ENCODE data around the gene AURKAIP1. TPM values are rescaled to one million over a fixed set of nuclear protein-coding genes. Genes with fewer than 3 reads are reported as not detected.

Gene AURKAIP1
- polyA plus RNA-seq, 1 of the 3 experiments (the other 2 are of a cell fraction) = 214 TPM

GRCh38 chr1:1421147-1421906, 46.3 kb upstream of the AURKAIP1 start, which contains the start of gene ANKRD65:
ANKRD65 (minus strand) TSS chr1:1421276; CDS start chr1:1421005, 271 bp downstream.
- no peak within 1 kb of the TSS for H3K4me3 ChIP-seq (ENCODE audit: low read depth in 2 of 2, low read length in 1 of 2)
- H3K9ac ChIP-seq = no peak within 1 kb of the TSS
- no peak within 1 kb of the TSS for H2AFZ ChIP-seq (ENCODE audit: low read depth)
- TF ChIP-seq MXI1 (IDR thresholded peaks at IDR 0.05; ENCODE audit: low read depth, low read length) = no peak
- H3K36me3 ChIP-seq (replicated peaks in 1 of 2; ENCODE audit: control insufficient read depth in 1 of 2, insufficient read depth in 2 of 2, low read length in 1 of 2) = no peaks in the 10 kb centered on the region
- H4K20me1 ChIP-seq (ENCODE audit: insufficient read depth) = no peaks in the 10 kb centered on the region
- no peak within 1 kb of the TSS for H3K27ac ChIP-seq (ENCODE audit: low read depth in 2 of 2, low read length in 1 of 2)
- no peaks in the 10 kb centered on the region for H3F3A ChIP-seq (replicated peaks; ENCODE audit: insufficient read depth)
- no peaks in the 10 kb centered on the region for H3K27me3 ChIP-seq (ENCODE audit: insufficient read depth)
- DNase-seq = peak; percentile 38
- WGBS (ENCODE audit: low lambda C conversion rate) = 92% methylated on average over 4 of the region's 18 CpGs
- no peaks in the 10 kb centered on the region; a peak in 2 of 4 replicates for H3K4me1 ChIP-seq (ENCODE audit: control insufficient read depth in 1 of 2, insufficient read depth in 2 of 2, low read depth in 1 of 2, low read length in 1 of 2)
- H3K79me2 ChIP-seq (ENCODE audit: insufficient read depth) = no peaks in the 10 kb centered on the region
- POLR2A ChIA-PET = interaction anchor here (0.7 to 1.3 kb wide), 2 partner anchors 15 to 21 kb away, joined by 3 read pairs; no protein-coding TSS in a partner anchor
- no peaks in the 10 kb centered on the region for H3K9me3 ChIP-seq
- no peaks in the 10 kb centered on the region for H3K9me2 ChIP-seq
- H3K4me2 ChIP-seq = no peak within 1 kb of the TSS
- CTCF ChIA-PET = interaction anchor here (1.1 to 2.8 kb wide), 2 partner anchors 14 to 50 kb away, joined by 3 to 14 read pairs; partner anchors contain the start of gene MRPL20

DNA sequence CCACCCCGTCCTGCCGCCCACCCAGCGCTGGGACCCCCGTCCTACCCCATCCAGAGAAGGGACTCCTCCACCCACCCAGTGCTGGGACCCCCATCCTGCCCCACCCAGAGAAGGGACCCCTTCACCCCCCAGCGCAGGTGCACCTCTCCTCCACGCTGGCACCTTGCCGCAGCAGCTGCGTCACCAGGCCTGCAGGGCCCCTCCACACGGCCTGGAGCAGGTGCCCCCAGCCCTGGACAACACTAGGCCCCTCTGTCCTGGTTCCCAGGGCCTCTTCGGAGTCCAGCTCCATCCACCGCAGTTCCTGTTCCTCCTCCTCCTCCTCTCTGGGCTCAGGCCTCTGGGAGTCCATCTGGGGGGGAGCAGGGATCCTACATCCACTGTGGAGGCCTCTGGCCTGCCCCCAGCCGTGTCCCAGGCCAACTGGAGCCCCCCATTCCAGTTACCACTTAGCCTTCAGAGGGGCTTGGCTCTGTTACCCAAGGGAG, 45.7 kb upstream of the AURKAIP1 start:
- Histone ChIP-seq H3K9me3 (no peaks in the 10 kb centered on the region), H3K36me3 (replicated peaks in 1 of 2; ENCODE audit: control insufficient read depth in 1 of 2, insufficient read depth in 2 of 2, low read length in 1 of 2) (no peaks in the 10 kb centered on the region), H2AFZ (ENCODE audit: low read depth) (no peak overlapping the region), H3K4me2 (no peak overlapping the region), H3K79me2 (ENCODE audit: insufficient read depth) (no peaks in the 10 kb centered on the region), H3K27me3 (ENCODE audit: insufficient read depth) (no peaks in the 10 kb centered on the region), H3K9ac (no peak overlapping the region), H3K27ac (ENCODE audit: low read depth in 2 of 2, low read length in 1 of 2) (no peak overlapping the region), H3K9me2 (no peaks in the 10 kb centered on the region), H3K4me1 (ENCODE audit: control insufficient read depth in 1 of 2, insufficient read depth in 2 of 2, low read depth in 1 of 2, low read length in 1 of 2) (no peaks in the 10 kb centered on the region; a peak in 2 of 4 replicates), H3K4me3 (ENCODE audit: low read depth in 2 of 2, low read length in 1 of 2) (no peak overlapping the region), H3F3A (replicated peaks; ENCODE audit: insufficient read depth) (no peaks in the 10 kb centered on the region), H4K20me1 (ENCODE audit: insufficient read depth) (no peaks in the 10 kb centered on the region)
- ChIA-PET CTCF (interaction anchor here (1.1 to 2.8 kb wide), 2 partner anchors 13 to 49 kb away, joined by 3 to 14 read pairs; partner anchors contain the start of gene MRPL20), POLR2A (interaction anchor here (0.7 to 1.3 kb wide), 3 partner anchors 13 to 20 kb away, joined by 3 to 4 read pairs (median 3); no protein-coding TSS in a partner anchor)
- WGBS (ENCODE audit: low lambda C conversion rate) = 87% methylated on average over 3 of the region's 12 CpGs
- peak; percentile 47 for DNase-seq
- TF ChIP-seq USF2 (IDR thresholded peaks at IDR 0.05; ENCODE audit: borderline replicate concordance, low read depth, low read length) = no peak
- TF ChIP-seq NFIC (IDR thresholded peaks at IDR 0.05; ENCODE audit: borderline replicate concordance) = no peak
- TF ChIP-seq PBX3 (IDR thresholded peaks at IDR 0.05) = no peak
- no peak for TF ChIP-seq GABPA (IDR thresholded peaks at IDR 0.05; ENCODE audit: low read depth)
- no peak for TF ChIP-seq MEF2A (IDR thresholded peaks at IDR 0.05; ENCODE audit: borderline replicate concordance, low read depth)
- TF ChIP-seq USF1 (IDR thresholded peaks at IDR 0.05; ENCODE audit: borderline replicate concordance, low read depth) = no peak
- TF ChIP-seq EP300 (IDR thresholded peaks at IDR 0.05; ENCODE audit: borderline replicate concordance in 1 of 2, low read depth in 1 of 2, low read length in 1 of 2) = no peak
